K562 (cell line): ENCODE results near the gene ACR. TPM values are rescaled to one million over a fixed set of nuclear protein-coding genes. Genes with fewer than 3 reads are reported as not detected.

Experiments
- ATAC-seq: fragments of 200-7000 bp; cut with Tn5 transposase; 3 replicates; pipeline ENCODE4 v1.9.1; 2020; ENCODE audit warnings: moderate library complexity
- BruUV-seq: library from RNA; stranded (reverse); fragments of 400-500 nt; replicated peaks from 2 replicates; lab custom pipeline; 2021; lab: Mats Ljungman, UMichigan
- CTCF ChIA-PET: fragments of 300-600 bp; formaldehyde crosslinking; extraction: SDS; loops from one replicate; lab custom pipeline; 2021; ENCODE audit warnings: low intra/inter-chr PET ratio; lab: Yijun Ruan, JAX
- POLR2A ChIA-PET: fragments of 300-600, 350-650 bp; sonication (Branson Sonifier 250); formaldehyde crosslinking; extraction: SDS; loops from one replicate; lab custom pipeline; 2021; ENCODE audit warnings: antibody characterized with exemption, inconsistent platforms; lab: Yijun Ruan, JAX
- DNase-seq, 4 experiments: peaks; one replicate each; pipeline versions ENCODE4 v3.0.0 to v3.0.0-alpha.2; 2011 to 2018; ENCODE audit warnings: low spot score in 3 of 4, mixed read lengths in 3 of 4; ENCODE audit errors: extremely low read depth in 1 of 4
- FAIRE-seq: peaks from 2 replicates; lab custom pipeline; 2011; peaks lifted over from hg19 to GRCh38; lab: Jason Lieb, UNC
- H2AFZ ChIP-seq: 2 replicates; pipeline ENCODE4 v1.6.0; 2011; ENCODE audit warnings: low read depth, low read length, control low read depth, inconsistent platforms
- H3K27ac ChIP-seq: fragments of 200-600 bp; 3 replicates; pipeline ENCODE4 v1.8.0; 2011; ENCODE audit warnings: low read depth, mild to moderate bottlenecking, control low read depth, inconsistent platforms, low read length, moderate library complexity, mixed read lengths; ENCODE audit errors: extremely low read depth
- H3K27me3 ChIP-seq, 2 experiments: fragments of 300-600 bp in 1 of 2; 2 replicates in 1 of 2; 3 replicates in 1 of 2; pipeline versions ENCODE4 v1.6.0 to v1.8.0; 2011; ENCODE audit warnings: inconsistent platforms in 2 of 2, low read length in 2 of 2, mild to moderate bottlenecking in 1 of 2, mixed read lengths in 1 of 2, moderate library complexity in 1 of 2; ENCODE audit not compliant: control insufficient read depth in 2 of 2, insufficient read depth in 2 of 2
- H3K36me3 ChIP-seq: fragments of 300-600 bp; 3 replicates; pipeline ENCODE4 v1.8.0; 2011; ENCODE audit warnings: mild to moderate bottlenecking, low read length, inconsistent platforms; ENCODE audit not compliant: control insufficient read depth, insufficient read depth
- H3K4me1 ChIP-seq, 2 experiments: fragments of 200-600 bp in 1 of 2; replicated peaks in 1 of 2; 2 replicates in 1 of 2; 3 replicates in 1 of 2; pipeline versions ENCODE4 v1.5.1 to v1.8.0; 2011; ENCODE audit warnings: inconsistent platforms in 2 of 2, low read length in 2 of 2, mild to moderate bottlenecking in 1 of 2, mixed read lengths in 1 of 2, moderate library complexity in 1 of 2; ENCODE audit not compliant: control insufficient read depth in 2 of 2, insufficient read depth in 2 of 2
- H3K4me2 ChIP-seq: 2 replicates; pipeline ENCODE4 v1.6.1; 2011; ENCODE audit warnings: low read length, control low read depth, inconsistent platforms, mixed read lengths; ENCODE audit not compliant: insufficient read depth
- H3K4me3 ChIP-seq: fragments of 200-600 bp; sonication (generic), shearing (Covaris generic); 2 replicates; pipeline ENCODE4 v1.5.1; 2016; ENCODE audit warnings: control low read depth, inconsistent platforms
- H3K79me2 ChIP-seq: fragments of 200-600 bp; 3 replicates; pipeline ENCODE4 v1.8.0; 2011; ENCODE audit warnings: low read length, inconsistent platforms; ENCODE audit not compliant: control insufficient read depth, insufficient read depth
- H3K9ac ChIP-seq, 2 experiments: 2 replicates each; pipeline versions ENCODE4 v1.6.0 to v1.6.1; 2011; ENCODE audit warnings: low read depth in 2 of 2, low read length in 2 of 2, control low read depth in 1 of 2, inconsistent platforms in 1 of 2, mild to moderate bottlenecking in 1 of 2, mixed read lengths in 1 of 2; ENCODE audit not compliant: insufficient read depth in 1 of 2
- H3K9me1 ChIP-seq: one replicate; pipeline ENCODE4 v1.6.0; 2011; ENCODE audit warnings: inconsistent platforms, mild to moderate bottlenecking, low read length, moderate library complexity; ENCODE audit not compliant: control insufficient read depth, insufficient read depth
- H3K9me3 ChIP-seq: replicated peaks from 2 replicates; pipeline ENCODE4 v1.5.1; 2011; ENCODE audit warnings: low read depth, low read length, inconsistent platforms; ENCODE audit not compliant: control insufficient read depth, insufficient read depth
- H4K20me1 ChIP-seq: replicated peaks from 2 replicates; pipeline ENCODE4 v1.6.1; 2011; ENCODE audit warnings: low read length, inconsistent platforms, mixed read lengths; ENCODE audit not compliant: control insufficient read depth, insufficient read depth
- HNRNPL ChIP-seq: fragments of 200-400 bp; formaldehyde crosslinking; IDR thresholded peaks from 2 replicates; pipeline ENCODE4 v1.6.1; 2017; ENCODE audit warnings: low read depth, mild to moderate bottlenecking, low read length
- POLR3G ChIP-seq: IDR thresholded peaks from 2 replicates; pipeline ENCODE4 v1.6.1; 2011; ENCODE audit not compliant: insufficient read length, insufficient replicate concordance; ENCODE audit errors: extremely low read depth
- SPI1 ChIP-seq: IDR thresholded peaks from 2 replicates; pipeline ENCODE4 v1.6.1; 2011; ENCODE audit warnings: low read depth, low read length, control low read depth, borderline replicate concordance
- TEAD4 ChIP-seq, 2 experiments: sonication (generic) in 1 of 2; formaldehyde crosslinking in 1 of 2; IDR thresholded peaks; 2 replicates each; pipeline versions ENCODE4 v1.6.1 to v1.8.0; 2012 to 2022; ENCODE audit warnings: borderline replicate concordance in 1 of 2, inconsistent platforms in 1 of 2, low read length in 1 of 2, mild to moderate bottlenecking in 1 of 2, missing genetic modification reagents in 1 of 2
- XRCC5 ChIP-seq: fragments of 200-400 bp; formaldehyde crosslinking; IDR thresholded peaks from 2 replicates; pipeline ENCODE4 v1.6.1; 2017; ENCODE audit warnings: low read depth, mild to moderate bottlenecking, low read length
- WGBS: fragments of 100-300 bp; shearing (Covaris generic); methylation state at CpG from one replicate; pipeline ENCODE4 v1.1.6; 2016; ENCODE audit warnings: low coverage, mixed read lengths; ENCODE audit not compliant: insufficient coverage; ENCODE audit errors: missing lambda C conversion rate; 5-methylcytosine and 5-hydroxymethylcytosine counted together
- in situ Hi-C: fragments of 300-500 bp; cut with MboI; formaldehyde crosslinking; loops from 4 replicates; pipeline ENCODE4 v1.15.0; 2018; ENCODE audit warnings: inconsistent platforms, mixed read lengths
- intact Hi-C: fragments of 100-400 bp; cut with micrococcal nuclease; formaldehyde crosslinking; loops from 2 replicates; pipeline ENCODE4 v1.14.2; 2022
- polyA plus RNA-seq, 8 experiments: library from polyadenylated mRNA; depleted of rRNA in 4 of 8; stranded (reverse) in 5 of 8; unstranded in 3 of 8; fragments of >200 nt; fragmentation: Nextera tagmentation in 2 of 8; fragmentation: Illumina TruSeq in 1 of 8; extraction: Ambion mirVana in 2 of 8; extraction: Trizol in 1 of 8; gene quantifications; 2 replicates each; pipeline versions ENCODE4 v1.2.1 to v1.2.3, GENCODE V29; 2011 to 2014; ENCODE audit warnings: inconsistent platforms in 1 of 8, missing spikeins in 1 of 8
- total RNA-seq, 7 experiments: library from RNA; depleted of rRNA in 6 of 7; stranded (reverse); fragments of >200 nt in 6 of 7; fragmentation: Illumina TruSeq in 2 of 7; extraction: Trizol in 2 of 7; gene quantifications; 2 replicates each; pipeline versions ENCODE4 v1.2.1 to v1.2.3, GENCODE V29; 2011 to 2021; ENCODE audit warnings: low replicate concordance in 1 of 7
- TF ChIP-seq, protein P1 (sequence below): sonication (generic); formaldehyde crosslinking; IDR thresholded peaks from 2 replicates; pipeline ENCODE4 v1.9.0; 2022; ENCODE audit warnings: mild to moderate bottlenecking, missing genetic modification reagents
- TF ChIP-seq, protein P2 (sequence below), 2 experiments: fragments of 450-650 bp in 1 of 2; IDR thresholded peaks; 2 replicates each; pipeline ENCODE4 v1.6.1; 2011 to 2017; ENCODE audit warnings: low read depth in 2 of 2, antibody characterized with exemption in 1 of 2, borderline replicate concordance in 1 of 2, low read length in 1 of 2, mild to moderate bottlenecking in 1 of 2, mixed read lengths in 1 of 2; ENCODE audit not compliant: control insufficient read depth in 1 of 2

Gene ACR
- total and polyA plus RNA-seq, 9 of the 15 experiments (the other 6 are each of a cell fraction or from before 2014, with no cell fraction given) = not detected

DNA sequence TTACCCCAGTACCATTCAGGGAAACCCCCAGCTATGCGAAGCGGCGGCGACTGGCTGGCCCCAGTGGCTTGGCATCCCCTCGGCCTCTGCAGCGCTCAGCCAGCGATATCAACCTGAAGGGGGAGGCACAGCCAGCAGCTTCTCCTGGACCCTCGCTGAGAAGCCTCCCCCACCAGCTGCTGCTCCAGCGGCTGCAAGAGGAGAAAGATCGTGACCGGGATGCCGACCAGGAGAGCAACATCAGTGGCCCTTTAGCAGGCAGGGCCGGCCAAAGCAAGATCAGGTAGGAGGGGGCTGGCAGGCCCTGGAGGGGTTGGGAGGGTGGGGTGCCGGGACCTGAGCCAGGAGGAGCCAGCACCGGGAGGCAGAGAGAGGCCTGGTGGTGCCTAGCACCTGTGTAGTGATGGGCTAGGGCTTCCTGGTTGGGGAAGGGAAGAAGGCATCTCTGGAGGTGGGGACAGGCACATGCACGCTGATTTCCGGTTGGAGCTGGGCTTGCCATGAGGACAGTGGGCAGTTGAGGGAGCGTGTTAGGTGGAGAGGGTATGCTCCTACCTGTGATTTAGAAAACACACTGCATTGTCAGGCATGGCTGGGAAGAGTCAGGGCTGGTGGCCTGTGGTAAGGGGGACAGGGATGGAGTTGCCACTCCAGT is 43.1 kb upstream of the ACR start:
- Histone ChIP-seq H3K9ac (no peak overlapping the region), H2AFZ (no peak overlapping the region), H4K20me1 (no peaks in the 10 kb centered on the region), H3K4me2 (no peak overlapping the region), H3K4me3 (no peak overlapping the region), H3K79me2 (no peaks in the 10 kb centered on the region), H3K9me3 (no peaks in the 10 kb centered on the region; the same call in 1 of the 2 replicates), H3K27me3 (peaks cover 6 to 19% of the 10 kb centered on the region in 2 experiments; a peak in 4 of 5 replicates), H3K36me3 (no peaks in the 10 kb centered on the region), H3K4me1 (peaks cover 0 to 8% of the 10 kb centered on the region in 2 experiments; a peak in 1 of 5 replicates), H3K27ac (no peak overlapping the region; the same call in 2 of the 3 replicates), H3K9me1 (no peaks in the 10 kb centered on the region)
- BruUV-seq = no TSS peak
- intact Hi-C loops (loop anchor here (5.0 kb wide), 2 partner anchors 73 to 548 kb away; no protein-coding TSS in a partner anchor), in situ Hi-C loops (loop anchor here (5.0 kb wide), 1 partner anchor 53 kb away; no protein-coding TSS in a partner anchor)
- 2% methylated on average over 9 of the region's 18 CpGs for WGBS
- ATAC-seq = no peak
- DNase-seq = no peak
- TF ChIP-seq POLR3G (no peak), SPI1 (no peak), TEAD4 (IDR thresholded peaks at IDR 0.05; ENCODE audit: low read length) (no peak), TEAD4 (CRISPR knock-in tag; IDR thresholded peaks at IDR 0.05; ENCODE audit: borderline replicate concordance) (no peak), XRCC5 (no peak), HNRNPL (no peak)
- TF ChIP-seq, protein P1, sequence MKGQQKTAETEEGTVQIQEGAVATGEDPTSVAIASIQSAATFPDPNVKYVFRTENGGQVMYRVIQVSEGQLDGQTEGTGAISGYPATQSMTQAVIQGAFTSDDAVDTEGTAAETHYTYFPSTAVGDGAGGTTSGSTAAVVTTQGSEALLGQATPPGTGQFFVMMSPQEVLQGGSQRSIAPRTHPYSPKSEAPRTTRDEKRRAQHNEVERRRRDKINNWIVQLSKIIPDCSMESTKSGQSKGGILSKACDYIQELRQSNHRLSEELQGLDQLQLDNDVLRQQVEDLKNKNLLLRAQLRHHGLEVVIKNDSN (CRISPR knock-in tag) = no peak
- TF ChIP-seq, protein P2, sequence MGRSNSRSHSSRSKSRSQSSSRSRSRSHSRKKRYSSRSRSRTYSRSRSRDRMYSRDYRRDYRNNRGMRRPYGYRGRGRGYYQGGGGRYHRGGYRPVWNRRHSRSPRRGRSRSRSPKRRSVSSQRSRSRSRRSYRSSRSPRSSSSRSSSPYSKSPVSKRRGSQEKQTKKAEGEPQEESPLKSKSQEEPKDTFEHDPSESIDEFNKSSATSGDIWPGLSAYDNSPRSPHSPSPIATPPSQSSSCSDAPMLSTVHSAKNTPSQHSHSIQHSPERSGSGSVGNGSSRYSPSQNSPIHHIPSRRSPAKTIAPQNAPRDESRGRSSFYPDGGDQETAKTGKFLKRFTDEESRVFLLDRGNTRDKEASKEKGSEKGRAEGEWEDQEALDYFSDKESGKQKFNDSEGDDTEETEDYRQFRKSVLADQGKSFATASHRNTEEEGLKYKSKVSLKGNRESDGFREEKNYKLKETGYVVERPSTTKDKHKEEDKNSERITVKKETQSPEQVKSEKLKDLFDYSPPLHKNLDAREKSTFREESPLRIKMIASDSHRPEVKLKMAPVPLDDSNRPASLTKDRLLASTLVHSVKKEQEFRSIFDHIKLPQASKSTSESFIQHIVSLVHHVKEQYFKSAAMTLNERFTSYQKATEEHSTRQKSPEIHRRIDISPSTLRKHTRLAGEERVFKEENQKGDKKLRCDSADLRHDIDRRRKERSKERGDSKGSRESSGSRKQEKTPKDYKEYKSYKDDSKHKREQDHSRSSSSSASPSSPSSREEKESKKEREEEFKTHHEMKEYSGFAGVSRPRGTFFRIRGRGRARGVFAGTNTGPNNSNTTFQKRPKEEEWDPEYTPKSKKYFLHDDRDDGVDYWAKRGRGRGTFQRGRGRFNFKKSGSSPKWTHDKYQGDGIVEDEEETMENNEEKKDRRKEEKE (IDR thresholded peaks at IDR 0.05; ENCODE audit: borderline replicate concordance in 1 of 2, control insufficient read depth in 1 of 2, low read depth in 2 of 2, low read length in 1 of 2) = no peak
- POLR2A ChIA-PET = interaction anchor here (0.5 kb wide), 1 partner anchor 49 kb away, joined by 5 read pairs; no protein-coding TSS in a partner anchor
- CTCF ChIA-PET = no interaction called here
- no peak for FAIRE-seq
